Measurements from ENCODE around the gene TMIGD2.

TMIGD2 gene

GRCh38 chr19:4324228-4324627 is 22.0 kb upstream of the TMIGD2 start:
- no peak for ATAC-seq
- TF ChIP-seq ESRRG (CRISPR knock-in tag; IDR thresholded peaks at IDR 0.05) (no peak), GLIS3 (CRISPR knock-in tag; IDR thresholded peaks at IDR 0.05) (no peak)

DNA sequence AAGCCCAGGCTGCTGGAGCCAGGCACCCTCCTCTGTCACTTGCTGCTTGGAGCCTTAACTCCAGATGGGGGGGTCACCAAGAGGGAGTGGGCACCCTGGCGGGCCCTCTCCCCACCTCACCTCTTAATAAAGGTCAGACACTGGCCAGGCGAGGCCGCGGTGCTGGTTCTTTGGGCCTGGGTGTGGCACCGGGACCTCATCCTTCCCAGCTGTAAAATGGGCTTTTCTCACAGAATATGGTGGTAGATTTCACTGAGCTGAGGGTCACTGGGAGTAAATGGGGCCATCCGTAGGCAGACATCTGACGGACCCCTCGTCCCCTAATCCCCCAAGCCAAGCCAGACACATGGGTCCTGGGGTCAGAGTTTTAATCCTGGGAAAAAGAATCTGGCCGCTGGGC is 21.5 kb upstream of the TMIGD2 start:
- ATAC-seq: no peak
- TF ChIP-seq, protein P1, sequence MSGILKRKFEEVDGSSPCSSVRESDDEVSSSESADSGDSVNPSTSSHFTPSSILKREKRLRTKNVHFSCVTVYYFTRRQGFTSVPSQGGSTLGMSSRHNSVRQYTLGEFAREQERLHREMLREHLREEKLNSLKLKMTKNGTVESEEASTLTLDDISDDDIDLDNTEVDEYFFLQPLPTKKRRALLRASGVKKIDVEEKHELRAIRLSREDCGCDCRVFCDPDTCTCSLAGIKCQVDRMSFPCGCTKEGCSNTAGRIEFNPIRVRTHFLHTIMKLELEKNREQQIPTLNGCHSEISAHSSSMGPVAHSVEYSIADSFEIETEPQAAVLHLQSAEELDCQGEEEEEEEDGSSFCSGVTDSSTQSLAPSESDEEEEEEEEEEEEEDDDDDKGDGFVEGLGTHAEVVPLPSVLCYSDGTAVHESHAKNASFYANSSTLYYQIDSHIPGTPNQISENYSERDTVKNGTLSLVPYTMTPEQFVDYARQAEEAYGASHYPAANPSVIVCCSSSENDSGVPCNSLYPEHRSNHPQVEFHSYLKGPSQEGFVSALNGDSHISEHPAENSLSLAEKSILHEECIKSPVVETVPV (CRISPR knock-in tag; IDR thresholded peaks at IDR 0.05): no peak
- no peak for TF ChIP-seq RARB (CRISPR knock-in tag; IDR thresholded peaks at IDR 0.05)
- no peak for TF ChIP-seq PPARA (CRISPR knock-in tag; IDR thresholded peaks at IDR 0.05; ENCODE audit: borderline replicate concordance)
- TF ChIP-seq ESRRG (CRISPR knock-in tag; IDR thresholded peaks at IDR 0.05): no peak
- TF ChIP-seq BACH2 (CRISPR knock-in tag; IDR thresholded peaks at IDR 0.05; ENCODE audit: borderline replicate concordance): no peak
- TF ChIP-seq ZFP30 (CRISPR knock-in tag; IDR thresholded peaks at IDR 0.05): no peak
- no peak for TF ChIP-seq ARNTL (CRISPR knock-in tag; IDR thresholded peaks at IDR 0.05; ENCODE audit: borderline replicate concordance, low read depth)
- TF ChIP-seq TOX (CRISPR knock-in tag; IDR thresholded peaks at IDR 0.05; ENCODE audit: borderline replicate concordance): no peak
- no peak for TF ChIP-seq ZNF70 (CRISPR knock-in tag; IDR thresholded peaks at IDR 0.05)
- TF ChIP-seq ZC3H10 (CRISPR knock-in tag; IDR thresholded peaks at IDR 0.05): no peak
- TF ChIP-seq ZNF8 (CRISPR knock-in tag; IDR thresholded peaks at IDR 0.05): no peak
- TF ChIP-seq SNAI2 (CRISPR knock-in tag; IDR thresholded peaks at IDR 0.05): no peak
- TF ChIP-seq, protein P2, sequence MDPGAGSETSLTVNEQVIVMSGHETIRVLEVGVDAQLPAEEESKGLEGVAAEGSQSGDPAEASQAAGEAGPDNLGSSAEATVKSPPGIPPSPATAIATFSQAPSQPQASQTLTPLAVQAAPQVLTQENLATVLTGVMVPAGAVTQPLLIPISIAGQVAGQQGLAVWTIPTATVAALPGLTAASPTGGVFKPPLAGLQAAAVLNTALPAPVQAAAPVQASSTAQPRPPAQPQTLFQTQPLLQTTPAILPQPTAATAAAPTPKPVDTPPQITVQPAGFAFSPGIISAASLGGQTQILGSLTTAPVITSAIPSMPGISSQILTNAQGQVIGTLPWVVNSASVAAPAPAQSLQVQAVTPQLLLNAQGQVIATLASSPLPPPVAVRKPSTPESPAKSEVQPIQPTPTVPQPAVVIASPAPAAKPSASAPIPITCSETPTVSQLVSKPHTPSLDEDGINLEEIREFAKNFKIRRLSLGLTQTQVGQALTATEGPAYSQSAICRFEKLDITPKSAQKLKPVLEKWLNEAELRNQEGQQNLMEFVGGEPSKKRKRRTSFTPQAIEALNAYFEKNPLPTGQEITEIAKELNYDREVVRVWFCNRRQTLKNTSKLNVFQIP (CRISPR knock-in tag; IDR thresholded peaks at IDR 0.05; ENCODE audit: borderline replicate concordance, low read depth): no peak
- TF ChIP-seq GLIS3 (CRISPR knock-in tag; IDR thresholded peaks at IDR 0.05): no peak
- TF ChIP-seq ZNF565 (CRISPR knock-in tag; conservative IDR thresholded peaks at IDR 0.05; ENCODE audit: low read depth): no peak
- no peak for TF ChIP-seq TCF4 (CRISPR knock-in tag; IDR thresholded peaks at IDR 0.05; ENCODE audit: borderline replicate concordance)
- no peak for TF ChIP-seq PATZ1 (CRISPR knock-in tag; IDR thresholded peaks at IDR 0.05; ENCODE audit: borderline replicate concordance)

DNA sequence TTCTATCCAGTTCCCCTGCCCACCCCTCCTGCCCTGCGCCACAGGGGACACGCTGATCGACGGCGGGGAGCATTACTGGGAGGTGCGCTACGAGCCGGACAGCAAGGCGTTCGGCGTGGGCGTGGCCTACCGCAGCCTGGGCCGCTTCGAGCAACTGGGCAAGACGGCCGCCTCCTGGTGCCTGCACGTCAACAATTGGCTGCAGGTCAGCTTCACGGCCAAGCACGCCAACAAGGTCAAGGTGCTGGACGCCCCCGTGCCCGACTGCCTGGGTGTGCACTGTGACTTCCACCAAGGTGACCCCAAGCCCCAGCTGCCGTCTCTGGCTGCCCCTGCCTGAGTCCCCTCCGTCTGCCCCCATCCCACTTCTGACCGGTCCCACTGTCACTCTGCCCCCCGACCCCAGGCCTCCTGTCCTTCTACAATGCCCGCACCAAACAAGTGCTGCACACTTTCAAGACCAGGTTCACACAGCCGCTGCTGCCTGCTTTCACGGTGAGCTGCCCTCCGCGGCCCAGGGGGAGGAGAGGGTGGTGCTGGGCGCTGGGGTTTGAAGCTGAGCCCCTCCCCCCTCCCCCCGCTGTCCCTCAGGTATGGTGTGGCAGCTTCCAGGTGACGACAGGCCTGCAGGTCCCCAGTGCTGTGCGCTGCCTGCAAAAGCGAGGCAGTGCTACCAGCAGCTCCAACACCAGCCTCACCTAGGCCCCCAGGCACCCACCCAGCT is 20.9 kb upstream of the TMIGD2 start:
- ATAC-seq: no peak
- TF ChIP-seq ZFP30 (CRISPR knock-in tag; IDR thresholded peaks at IDR 0.05): no peak
- TF ChIP-seq RARB (CRISPR knock-in tag; IDR thresholded peaks at IDR 0.05): no peak
- no peak for TF ChIP-seq ARNTL (CRISPR knock-in tag; IDR thresholded peaks at IDR 0.05; ENCODE audit: borderline replicate concordance, low read depth)
- TF ChIP-seq PPARA (CRISPR knock-in tag; IDR thresholded peaks at IDR 0.05; ENCODE audit: borderline replicate concordance): no peak
- TF ChIP-seq, protein P2 (CRISPR knock-in tag; IDR thresholded peaks at IDR 0.05; ENCODE audit: borderline replicate concordance, low read depth): no peak
- no peak for TF ChIP-seq OSR1 (CRISPR knock-in tag; IDR thresholded peaks at IDR 0.05)
- TF ChIP-seq ZFP3 (CRISPR knock-in tag; IDR thresholded peaks at IDR 0.05): no peak
- no peak for TF ChIP-seq TCF4 (CRISPR knock-in tag; IDR thresholded peaks at IDR 0.05; ENCODE audit: borderline replicate concordance)
- TF ChIP-seq BACH2 (CRISPR knock-in tag; IDR thresholded peaks at IDR 0.05; ENCODE audit: borderline replicate concordance): no peak
- TF ChIP-seq PATZ1 (CRISPR knock-in tag; IDR thresholded peaks at IDR 0.05; ENCODE audit: borderline replicate concordance): no peak
- TF ChIP-seq ZNF8 (CRISPR knock-in tag; IDR thresholded peaks at IDR 0.05): no peak

Measured in SK-N-SH treated with all-trans-retinoic acid at 6 μM for 48 hours (cell line).